Parathyroid adenoma (tissue), 2 donors: Measurements from ENCODE around the gene HUNK.

Source experiments
- H2AFZ ChIP-seq: fragments of 300-600 bp; sonication (generic); one replicate; pipeline ENCODE4 v1.7.0; 2017; ENCODE audit warnings: antibody characterized with exemption, mild to moderate bottlenecking
- H3K27ac ChIP-seq: fragments of 300-600 bp; sonication (generic); one replicate; pipeline ENCODE4 v1.7.0; 2017
- H3K27me3 ChIP-seq: fragments of 300-600 bp; sonication (generic); one replicate; pipeline ENCODE4 v1.7.0; 2017; ENCODE audit warnings: low read length; ENCODE audit not compliant: control insufficient read depth, insufficient read depth
- H3K36me3 ChIP-seq: fragments of 300-600 bp; sonication (generic); one replicate; pipeline ENCODE4 v1.7.0; 2017; ENCODE audit warnings: low read length; ENCODE audit not compliant: control insufficient read depth, insufficient read depth
- H3K4me1 ChIP-seq: fragments of 300-600 bp; sonication (generic); one replicate; pipeline ENCODE4 v1.7.0; 2017; ENCODE audit warnings: control low read depth
- H3K4me2 ChIP-seq: fragments of 300-600 bp; sonication (generic); one replicate; pipeline ENCODE4 v1.7.0; 2017; ENCODE audit warnings: low read length
- H3K4me3 ChIP-seq: fragments of 300-600 bp; sonication (generic); one replicate; pipeline ENCODE4 v1.7.0; 2017; ENCODE audit warnings: low read depth, low read length
- H3K79me2 ChIP-seq: fragments of 300-600 bp; sonication (generic); one replicate; pipeline ENCODE4 v1.7.0; 2017; ENCODE audit warnings: control low read depth
- H3K9ac ChIP-seq: fragments of 300-600 bp; sonication (generic); one replicate; pipeline ENCODE4 v1.7.0; 2017; ENCODE audit warnings: mild to moderate bottlenecking
- H3K9me3 ChIP-seq: fragments of 300-600 bp; sonication (generic); one replicate; pipeline ENCODE4 v1.7.0; 2017; ENCODE audit warnings: low read length; ENCODE audit not compliant: control insufficient read depth
- TF ChIP-seq, protein P1 (sequence below): fragments of 300-600 bp; sonication (generic); IDR thresholded peaks from one replicate; pipeline ENCODE4 v1.7.0; 2017; ENCODE audit warnings: antibody characterized with exemption, mild to moderate bottlenecking
- donor health status: primary hyperparathyroidism.

Gene HUNK

DNA sequence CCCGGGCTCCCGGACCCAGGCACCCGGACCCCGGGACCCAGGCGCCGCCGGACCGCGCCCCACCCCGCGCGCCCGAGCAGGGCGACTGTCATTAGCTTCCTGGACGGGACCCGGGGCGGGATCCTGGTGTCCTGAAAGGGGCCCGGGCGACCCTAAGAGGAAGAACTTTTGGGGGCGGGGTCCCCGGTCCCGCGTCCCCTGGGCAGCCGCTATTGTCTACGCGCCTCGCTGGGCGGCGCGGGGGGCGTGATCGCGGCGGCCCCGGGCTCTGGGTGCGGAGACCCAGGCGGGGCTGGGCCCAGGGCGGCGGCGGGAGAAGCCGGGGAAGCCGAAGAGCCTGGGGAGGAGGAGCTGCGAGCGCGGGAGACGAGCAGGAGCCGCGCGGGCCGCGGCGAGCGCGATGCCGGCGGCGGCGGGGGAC lies 465 bp downstream of the HUNK start:
- Histone ChIP-seq H3K4me2 (peak overlapping the region; percentile 90), H3K36me3 (no peaks in the 10 kb centered on the region), H3K79me2 (no peaks in the 10 kb centered on the region), H3K9me3 (no peaks in the 10 kb centered on the region), H3K4me3 (no peak overlapping the region), H3K27me3 (no peaks in the 10 kb centered on the region), H3K9ac (no peak overlapping the region), H3K27ac (no peak overlapping the region), H2AFZ (peak overlapping the region; percentile 62), H3K4me1 (no peaks in the 10 kb centered on the region)
- TF ChIP-seq, protein P1, sequence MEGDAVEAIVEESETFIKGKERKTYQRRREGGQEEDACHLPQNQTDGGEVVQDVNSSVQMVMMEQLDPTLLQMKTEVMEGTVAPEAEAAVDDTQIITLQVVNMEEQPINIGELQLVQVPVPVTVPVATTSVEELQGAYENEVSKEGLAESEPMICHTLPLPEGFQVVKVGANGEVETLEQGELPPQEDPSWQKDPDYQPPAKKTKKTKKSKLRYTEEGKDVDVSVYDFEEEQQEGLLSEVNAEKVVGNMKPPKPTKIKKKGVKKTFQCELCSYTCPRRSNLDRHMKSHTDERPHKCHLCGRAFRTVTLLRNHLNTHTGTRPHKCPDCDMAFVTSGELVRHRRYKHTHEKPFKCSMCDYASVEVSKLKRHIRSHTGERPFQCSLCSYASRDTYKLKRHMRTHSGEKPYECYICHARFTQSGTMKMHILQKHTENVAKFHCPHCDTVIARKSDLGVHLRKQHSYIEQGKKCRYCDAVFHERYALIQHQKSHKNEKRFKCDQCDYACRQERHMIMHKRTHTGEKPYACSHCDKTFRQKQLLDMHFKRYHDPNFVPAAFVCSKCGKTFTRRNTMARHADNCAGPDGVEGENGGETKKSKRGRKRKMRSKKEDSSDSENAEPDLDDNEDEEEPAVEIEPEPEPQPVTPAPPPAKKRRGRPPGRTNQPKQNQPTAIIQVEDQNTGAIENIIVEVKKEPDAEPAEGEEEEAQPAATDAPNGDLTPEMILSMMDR: no peak

DNA sequence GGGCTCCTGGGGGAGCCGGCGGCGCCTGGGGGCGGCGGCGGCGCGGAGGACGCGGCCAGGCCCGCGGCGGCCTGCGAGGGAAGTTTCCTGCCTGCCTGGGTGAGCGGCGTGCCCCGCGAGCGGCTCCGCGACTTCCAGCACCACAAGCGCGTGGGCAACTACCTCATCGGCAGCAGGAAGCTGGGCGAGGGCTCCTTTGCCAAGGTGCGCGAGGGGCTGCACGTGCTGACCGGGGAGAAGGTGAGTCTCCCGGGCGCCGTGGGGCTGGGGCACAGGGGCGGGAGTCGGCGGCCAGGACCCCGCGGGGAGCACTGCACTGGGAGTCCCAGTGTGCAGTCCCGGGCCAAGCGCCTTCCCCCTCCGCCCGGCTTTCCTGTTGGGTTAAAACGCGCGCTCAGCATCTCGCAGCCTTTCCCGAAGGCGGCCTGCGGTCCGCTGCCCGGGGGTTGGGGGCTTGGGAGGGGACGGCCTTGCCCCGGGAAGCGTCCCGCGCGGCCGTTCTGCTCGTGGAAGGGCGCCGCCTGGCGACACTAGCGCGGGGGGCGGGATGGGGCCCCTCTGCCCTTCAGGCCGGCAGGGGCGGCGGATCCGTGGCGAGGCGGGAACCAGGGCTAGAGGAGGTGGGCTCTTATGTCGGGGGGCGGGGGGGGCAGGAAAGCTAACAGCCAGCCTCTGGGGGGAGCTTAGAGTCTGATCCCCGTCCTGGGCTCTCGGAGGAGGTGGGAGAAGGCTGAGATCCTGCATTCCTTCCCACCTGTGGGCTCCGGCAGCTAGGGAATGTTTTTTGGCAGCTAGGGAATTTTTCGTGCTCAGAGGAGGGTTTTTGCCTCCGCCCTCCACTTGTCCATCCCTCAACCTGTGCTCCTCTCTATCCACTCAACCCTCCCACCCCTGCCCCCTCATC lies 1.1 kb downstream of the HUNK start:
- Histone ChIP-seq H3K27me3 (no peaks in the 10 kb centered on the region), H3K4me2 (peak overlapping the region; percentile 79), H2AFZ (peak overlapping the region; percentile 42), H3K36me3 (no peaks in the 10 kb centered on the region), H3K27ac (no peak overlapping the region), H3K4me3 (peak overlapping the region; percentile 31), H3K9me3 (no peaks in the 10 kb centered on the region), H3K9ac (no peak overlapping the region), H3K79me2 (no peaks in the 10 kb centered on the region), H3K4me1 (no peaks in the 10 kb centered on the region)
- TF ChIP-seq, protein P1: peak; percentile 19

DNA sequence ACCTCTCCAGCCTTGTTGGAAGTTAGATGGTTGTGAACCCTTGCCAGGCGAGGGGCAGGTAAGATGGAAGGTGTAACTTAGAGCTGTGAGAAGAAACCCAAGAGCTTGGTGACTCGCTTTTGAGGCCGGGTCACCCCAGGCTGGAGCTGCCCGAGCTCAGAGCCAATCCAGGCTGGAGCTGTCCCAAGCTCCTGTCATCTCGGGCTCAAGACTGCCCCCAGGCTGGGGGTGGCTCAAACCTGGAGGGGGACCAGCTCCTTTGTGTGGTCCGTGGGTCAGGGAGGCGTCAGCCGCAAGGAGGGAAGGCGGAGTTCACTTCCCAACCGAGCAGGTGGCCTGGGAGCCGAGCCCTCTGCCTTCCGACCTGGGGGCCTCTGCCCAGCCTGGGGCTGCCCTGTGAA lies 2.0 kb downstream of the HUNK start:
- Histone ChIP-seq H3K9me3 (no peaks in the 10 kb centered on the region), H3K9ac (no peak overlapping the region), H3K27me3 (no peaks in the 10 kb centered on the region), H3K79me2 (no peaks in the 10 kb centered on the region), H3K4me2 (no peak overlapping the region), H3K36me3 (no peaks in the 10 kb centered on the region), H3K4me1 (no peaks in the 10 kb centered on the region), H3K4me3 (no peak overlapping the region), H3K27ac (no peak overlapping the region), H2AFZ (no peak overlapping the region)
- TF ChIP-seq, protein P1: no peak

DNA sequence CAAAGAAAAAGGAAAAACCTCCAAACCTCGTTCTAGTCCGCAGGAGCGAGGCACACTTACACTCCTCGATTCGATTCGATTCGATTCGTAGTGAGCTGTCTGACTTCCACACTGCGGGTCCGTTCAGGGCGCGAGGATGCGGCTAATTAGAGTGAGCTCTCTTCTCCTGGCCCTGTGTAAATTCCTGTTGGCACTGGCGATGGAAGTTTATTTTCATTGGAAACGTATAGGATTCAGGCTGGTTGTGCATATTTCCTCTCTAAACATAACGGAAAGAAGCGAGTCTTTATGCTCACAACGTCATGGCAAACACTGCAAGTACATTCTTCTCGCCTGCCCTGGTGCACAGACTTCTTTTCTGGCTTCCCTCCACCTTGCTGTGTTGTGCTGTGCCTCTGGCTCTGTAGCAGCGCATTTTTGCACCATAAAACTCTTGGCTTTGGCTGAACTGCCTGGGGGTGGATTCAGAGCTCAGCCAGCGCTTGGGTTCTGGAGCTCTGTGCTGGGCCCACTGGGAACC lies 2.7 kb downstream of the HUNK start:
- Histone ChIP-seq H3K9ac (no peak overlapping the region), H3K36me3 (no peaks in the 10 kb centered on the region), H3K4me2 (no peak overlapping the region), H3K79me2 (no peaks in the 10 kb centered on the region), H3K9me3 (no peaks in the 10 kb centered on the region), H3K27me3 (no peaks in the 10 kb centered on the region), H3K4me1 (no peaks in the 10 kb centered on the region), H2AFZ (no peak overlapping the region), H3K27ac (no peak overlapping the region), H3K4me3 (no peak overlapping the region)
- TF ChIP-seq, protein P1: no peak
